H1 (cell line): Measurements from ENCODE around the gene RGS17. TPM values are rescaled to one million over a fixed set of nuclear protein-coding genes. Genes with fewer than 3 reads are reported as not detected.

Experiments used
- CTCF ChIA-PET: fragments of 300-600 bp; sonication (Branson Sonifier 250); formaldehyde crosslinking; loops from one replicate; lab custom pipeline; 2021; ENCODE audit not compliant: partially characterized antibody; lab: Charles Lee
- POLR2A ChIA-PET: fragments of 300-600 bp; sonication (Branson Sonifier 250); formaldehyde crosslinking; loops from one replicate; lab custom pipeline; 2021; ENCODE audit warnings: inconsistent platforms; ENCODE audit not compliant: partially characterized antibody; lab: Charles Lee
- DNase-seq, 2 experiments: peaks; one replicate each; pipeline versions ENCODE4 v3.0.0 to v3.0.0-alpha.2; 2010 to 2022; ENCODE audit warnings: low spot score in 2 of 2, low read depth in 1 of 2, mixed read lengths in 1 of 2
- FAIRE-seq: peaks from 2 replicates; lab custom pipeline; 2011; peaks lifted over from hg19 to GRCh38; lab: Jason Lieb, UNC
- H2AFZ ChIP-seq: 2 replicates; pipeline ENCODE4 v1.8.1; 2012; ENCODE audit warnings: low read length, inconsistent platforms
- H2AK5ac ChIP-seq: 2 replicates; pipeline ENCODE4 v1.6.1; 2013; ENCODE audit warnings: low read depth, low read length
- H2BK120ac ChIP-seq: replicated peaks from 2 replicates; pipeline ENCODE3; 2013; ENCODE audit warnings: low read depth, low read length, inconsistent platforms
- H2BK12ac ChIP-seq: 2 replicates; pipeline ENCODE4 v1.6.1; 2013; ENCODE audit warnings: low read depth, low read length
- H2BK15ac ChIP-seq: 2 replicates; pipeline ENCODE4 v1.6.1; 2013; ENCODE audit warnings: low read length
- H2BK20ac ChIP-seq: 2 replicates; pipeline ENCODE4 v1.6.1; 2013; ENCODE audit warnings: low read length
- H2BK5ac ChIP-seq: 2 replicates; pipeline ENCODE4 v1.6.1; 2013; ENCODE audit warnings: low read depth, low read length
- H3K14ac ChIP-seq: 2 replicates; pipeline ENCODE4 v1.6.1; 2013; ENCODE audit warnings: inconsistent platforms; ENCODE audit not compliant: insufficient read length
- H3K18ac ChIP-seq: 2 replicates; pipeline ENCODE4 v1.6.1; 2013; ENCODE audit warnings: low read length; ENCODE audit errors: extremely low read depth
- H3K23ac ChIP-seq: 2 replicates; pipeline ENCODE4 v1.6.1; 2013; ENCODE audit warnings: inconsistent platforms; ENCODE audit not compliant: insufficient read length
- H3K23me2 ChIP-seq: 2 replicates; pipeline ENCODE4 v1.6.1; 2013; ENCODE audit warnings: low read depth, low read length
- H3K27ac ChIP-seq: 2 replicates; pipeline ENCODE4 v1.6.1; 2011; ENCODE audit warnings: low read depth, low read length, inconsistent platforms
- H3K27me3 ChIP-seq, 4 experiments: replicated peaks in 1 of 4; 1 replicate in 1 of 4; 2 replicates in 3 of 4; pipeline versions ENCODE4 v1.6.1 to v1.8.1; 2011 to 2013; ENCODE audit warnings: low read length in 3 of 4, mild to moderate bottlenecking in 3 of 4, inconsistent platforms in 2 of 4, mixed read lengths in 2 of 4, moderate library complexity in 1 of 4; ENCODE audit not compliant: control insufficient read depth in 3 of 4, insufficient read depth in 3 of 4; ENCODE audit errors: extremely low read depth in 1 of 4
- H3K36me3 ChIP-seq, 4 experiments: 2 replicates each; pipeline versions ENCODE4 v1.6.1 to v1.8.1; 2011 to 2013; ENCODE audit warnings: mild to moderate bottlenecking in 4 of 4, low read length in 3 of 4, moderate library complexity in 2 of 4, control low read depth in 1 of 4, inconsistent platforms in 1 of 4; ENCODE audit not compliant: insufficient read depth in 4 of 4, control insufficient read depth in 2 of 4
- H3K4ac ChIP-seq: replicated peaks from 2 replicates; pipeline ENCODE3; 2013; ENCODE audit warnings: low read length, low read depth, mixed read lengths, inconsistent platforms; ENCODE audit not compliant: insufficient read length
- H3K4me1 ChIP-seq, 4 experiments: replicated peaks in 1 of 4; 1 replicate in 1 of 4; 2 replicates in 3 of 4; pipeline versions ENCODE4 v1.6.1 to v1.8.1; 2011 to 2013; ENCODE audit warnings: low read length in 3 of 4, inconsistent platforms in 2 of 4, mixed read lengths in 1 of 4; ENCODE audit not compliant: insufficient read depth in 4 of 4, control insufficient read depth in 3 of 4
- H3K4me2 ChIP-seq, 2 experiments: 2 replicates each; pipeline versions ENCODE4 v1.6.1 to v1.8.1; 2011 to 2013; ENCODE audit warnings: low read depth in 2 of 2, low read length in 2 of 2, control low read depth in 1 of 2, inconsistent platforms in 1 of 2, mild to moderate bottlenecking in 1 of 2; ENCODE audit not compliant: insufficient read depth in 1 of 2
- H3K4me3 ChIP-seq, 4 experiments: fragments of 200-600, 300-600 bp in 1 of 4; sonication (generic), shearing (Covaris generic), sonication (Bioruptor Twin) in 1 of 4; 2 replicates each; pipeline versions ENCODE4 v1.5.1 to v1.8.1; 2011 to 2016; ENCODE audit warnings: low read length in 4 of 4, low read depth in 3 of 4, control low read depth in 2 of 4, inconsistent platforms in 2 of 4, mild to moderate bottlenecking in 2 of 4, mixed read lengths in 1 of 4, moderate library complexity in 1 of 4; ENCODE audit not compliant: insufficient read depth in 2 of 4; ENCODE audit errors: extremely low read depth in 1 of 4
- H3K56ac ChIP-seq: replicated peaks from 2 replicates; pipeline ENCODE3; 2013; ENCODE audit warnings: low read depth, mild to moderate bottlenecking, mixed read lengths, low read length, inconsistent platforms; ENCODE audit not compliant: insufficient read length
- H3K79me1 ChIP-seq: 2 replicates; pipeline ENCODE4 v1.6.1; 2013; ENCODE audit warnings: low read depth, low read length, control low read depth
- H3K79me2 ChIP-seq, 2 experiments: 2 replicates each; pipeline versions ENCODE4 v1.6.1 to v1.8.1; 2012 to 2013; ENCODE audit warnings: low read length in 2 of 2, mild to moderate bottlenecking in 2 of 2, inconsistent platforms in 1 of 2; ENCODE audit not compliant: insufficient read depth in 2 of 2, control insufficient read depth in 1 of 2
- H3K9ac ChIP-seq, 4 experiments: replicated peaks in 1 of 4; 1 replicate in 1 of 4; 2 replicates in 3 of 4; pipeline versions ENCODE4 v1.6.1 to v1.8.1; 2011 to 2013; ENCODE audit warnings: low read depth in 3 of 4, low read length in 3 of 4, control low read depth in 2 of 4, mild to moderate bottlenecking in 2 of 4, moderate library complexity in 2 of 4, inconsistent platforms in 1 of 4; ENCODE audit errors: extremely low read depth in 1 of 4
- H3K9me3 ChIP-seq, 2 experiments: 2 replicates each; pipeline versions ENCODE4 v1.6.1 to v1.8.1; 2012 to 2013; ENCODE audit warnings: mild to moderate bottlenecking in 2 of 2, moderate library complexity in 2 of 2, control low read depth in 1 of 2, inconsistent platforms in 1 of 2, low read depth in 1 of 2, low read length in 1 of 2, mixed read lengths in 1 of 2; ENCODE audit not compliant: insufficient read depth in 2 of 2
- H4K20me1 ChIP-seq, 2 experiments: replicated peaks in 1 of 2; 2 replicates each; pipeline versions ENCODE3 to v1.8.1; 2011 to 2013; ENCODE audit warnings: inconsistent platforms in 2 of 2, low read length in 2 of 2, mild to moderate bottlenecking in 1 of 2; ENCODE audit not compliant: insufficient read depth in 2 of 2, control insufficient read depth in 1 of 2
- H4K5ac ChIP-seq: 2 replicates; pipeline ENCODE4 v1.6.1; 2013; ENCODE audit warnings: low read length, low read depth, mixed read lengths, inconsistent platforms; ENCODE audit not compliant: insufficient read length
- H4K8ac ChIP-seq: 2 replicates; pipeline ENCODE4 v1.8.0; 2013; ENCODE audit warnings: mild to moderate bottlenecking, moderate library complexity, low read length, inconsistent platforms; ENCODE audit not compliant: insufficient read depth; ENCODE audit errors: extremely low read depth
- H4K91ac ChIP-seq: replicated peaks from 2 replicates; pipeline ENCODE3; 2013; ENCODE audit warnings: low read length, mixed read lengths, inconsistent platforms; ENCODE audit not compliant: insufficient read length
- BRCA1 ChIP-seq: IDR thresholded peaks from 2 replicates; pipeline ENCODE4 v1.6.1; 2012; ENCODE audit warnings: low read depth, low read length, improper control_type of control experiment
- CREB1 ChIP-seq: IDR thresholded peaks from 2 replicates; pipeline ENCODE4 v1.6.1; 2012; ENCODE audit warnings: inconsistent platforms
- PHF8 ChIP-seq: fragments of 200-600 bp; sonication (generic); conservative IDR thresholded peaks from 2 replicates; pipeline ENCODE4 v1.7.1; 2012; ENCODE audit warnings: low read depth, mild to moderate bottlenecking, inconsistent platforms, low read length, moderate library complexity
- POLR2A ChIP-seq, 2 experiments: IDR thresholded peaks; 1 replicate in 1 of 2; 2 replicates in 1 of 2; pipeline ENCODE4 v1.6.1; 2011; ENCODE audit warnings: low read depth in 2 of 2, low read length in 2 of 2, mild to moderate bottlenecking in 2 of 2; ENCODE audit errors: control extremely low read depth in 1 of 2
- RAD21 ChIP-seq, 2 experiments: IDR thresholded peaks in 1 of 2; conservative IDR thresholded peaks in 1 of 2; 2 replicates each; pipeline ENCODE4 v1.6.1; 2011; ENCODE audit warnings: low read depth in 2 of 2, low read length in 2 of 2, improper control_type of control experiment in 1 of 2, inconsistent platforms in 1 of 2, mild to moderate bottlenecking in 1 of 2, moderate library complexity in 1 of 2
- RFX5 ChIP-seq: IDR thresholded peaks from 2 replicates; pipeline ENCODE4 v1.6.1; 2011; ENCODE audit warnings: low read depth, low read length, improper control_type of control experiment, borderline replicate concordance
- SIX5 ChIP-seq: IDR thresholded peaks from 2 replicates; pipeline ENCODE4 v1.6.1; 2011; ENCODE audit warnings: mild to moderate bottlenecking, low read depth, low read length
- SP2 ChIP-seq: IDR thresholded peaks from 2 replicates; pipeline ENCODE4 v1.6.1; 2012; ENCODE audit warnings: mild to moderate bottlenecking, low read length, inconsistent platforms
- SRF ChIP-seq: IDR thresholded peaks from 2 replicates; pipeline ENCODE4 v1.6.1; 2011; ENCODE audit warnings: mild to moderate bottlenecking, low read depth, low read length, moderate library complexity
- SUZ12 ChIP-seq: fragments of 200-600 bp; sonication (generic); IDR thresholded peaks from 2 replicates; pipeline ENCODE4 v1.6.1; 2012; ENCODE audit warnings: mild to moderate bottlenecking, inconsistent platforms, low read length, moderate library complexity, mixed read lengths
- TAF1 ChIP-seq: IDR thresholded peaks from 2 replicates; pipeline ENCODE4 v1.6.1; 2011; ENCODE audit warnings: mild to moderate bottlenecking, low read depth, low read length
- TAF7 ChIP-seq: optimal IDR thresholded peaks from 2 replicates; pipeline ENCODE3; 2011; ENCODE audit warnings: low read depth, mild to moderate bottlenecking, inconsistent platforms, low read length, moderate library complexity, borderline replicate concordance
- WGBS, 2 experiments: shearing (Covaris generic) in 1 of 2; methylation state at CpG; one replicate each; pipeline versions ENCODE4 v1.1.6 to v1.1.7; 2013 to 2015; ENCODE audit warnings: low lambda C conversion rate in 2 of 2, mixed read lengths in 2 of 2, inconsistent platforms in 1 of 2, low coverage in 1 of 2, missing lambda C conversion rate in 1 of 2; ENCODE audit not compliant: insufficient replicate concordance in 2 of 2, insufficient coverage in 1 of 2, insufficient read length in 1 of 2; ENCODE audit errors: extremely low coverage in 1 of 2, missing lambda C conversion rate in 1 of 2; 5-methylcytosine and 5-hydroxymethylcytosine counted together
- polyA plus RNA-seq, 7 experiments: library from polyadenylated mRNA; depleted of rRNA in 3 of 7; stranded (reverse) in 5 of 7; unstranded in 2 of 7; fragments of >200 nt in 5 of 7; fragments of 200-250 nt in 2 of 7; gene quantifications; 1 replicate in 5 of 7; 2 replicates in 1 of 7; 4 replicates in 1 of 7; pipeline versions ENCODE4 v1.2.1 to v1.2.3, GENCODE V29; 2011 to 2013; ENCODE audit warnings: missing spikeins in 2 of 7, mixed read lengths in 2 of 7
- total RNA-seq: library from RNA; stranded (reverse); fragmentation: NEBNext Ultra II Directional; extraction: Animal tissue kit (Norgen Biotek cat#: 25700); gene quantifications from 2 replicates; pipeline ENCODE4 v1.2.1, GENCODE V29; 2021
- TF ChIP-seq, protein P1 (sequence below): IDR thresholded peaks from 2 replicates; pipeline ENCODE4 v1.6.1; 2011; ENCODE audit warnings: low read depth, mild to moderate bottlenecking, low read length; ENCODE audit not compliant: insufficient read depth

RGS17 gene
- total and polyA plus RNA-seq, 2 of the 8 experiments (the other 6 are each of a cell fraction or from before 2014, with no cell fraction given), result 2.0 to 12.2 TPM

DNA sequence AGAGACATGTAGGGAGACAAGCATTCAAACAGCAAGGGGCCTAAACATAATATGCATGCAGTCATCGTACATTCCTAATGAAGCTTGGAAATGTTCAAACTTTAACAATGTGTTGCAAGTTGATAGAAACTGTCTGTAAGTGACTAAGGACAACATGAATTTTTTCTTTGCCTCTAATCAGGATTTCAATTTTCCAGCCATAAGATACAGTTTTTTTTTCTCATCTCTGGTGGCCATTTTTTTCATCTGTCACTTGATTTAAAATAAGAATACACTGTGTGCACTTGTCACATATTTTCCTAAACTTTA is 106.4 kb downstream of the RGS17 start:
- H4K91ac ChIP-seq, result no peak overlapping the region
- TF ChIP-seq SP2, result no peak
- TF ChIP-seq SUZ12, result no peak
- TF ChIP-seq RFX5, result no peak
- no peak for TF ChIP-seq SIX5
- TF ChIP-seq RAD21 (IDR thresholded peaks at IDR 0.05 in 1 of 2, conservative IDR thresholded peaks at IDR 0.05 in 1 of 2; ENCODE audit: low read depth in 2 of 2, low read length in 2 of 2), result no peak
- TF ChIP-seq SRF, result no peak
- no peak for TF ChIP-seq BRCA1
- no peak for TF ChIP-seq PHF8
- no peak for TF ChIP-seq TAF7
- no peak for TF ChIP-seq TAF1
- no peak for TF ChIP-seq POLR2A (IDR thresholded peaks at IDR 0.05; ENCODE audit: control extremely low read depth in 1 of 2, low read depth in 2 of 2, low read length in 2 of 2)
- TF ChIP-seq CREB1, result no peak
- TF ChIP-seq, protein P1, sequence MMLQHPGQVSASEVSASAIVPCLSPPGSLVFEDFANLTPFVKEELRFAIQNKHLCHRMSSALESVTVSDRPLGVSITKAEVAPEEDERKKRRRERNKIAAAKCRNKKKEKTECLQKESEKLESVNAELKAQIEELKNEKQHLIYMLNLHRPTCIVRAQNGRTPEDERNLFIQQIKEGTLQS, result no peak

More for the DNA sequence above, 106.4 kb downstream of the RGS17 start:
- Histone ChIP-seq H4K20me1 (no peaks in the 10 kb centered on the region), H2BK5ac (no peak overlapping the region), H3K14ac (no peak overlapping the region), H3K9me3 (no peaks in the 10 kb centered on the region), H3K27ac (no peak overlapping the region), H2BK12ac (no peak overlapping the region), H3K23ac (no peak overlapping the region), H3K4me1 (no peaks in the 10 kb centered on the region), H2BK20ac (no peak overlapping the region), H3K4me2 (no peak overlapping the region), H3K4ac (no peak overlapping the region), H3K23me2 (no peaks in the 10 kb centered on the region), H4K8ac (no peak overlapping the region), H3K36me3 (no peaks in the 10 kb centered on the region), H2AFZ (no peak overlapping the region), H3K18ac (no peak overlapping the region), H3K56ac (no peak overlapping the region), H3K9ac (no peak overlapping the region), H2AK5ac (no peak overlapping the region), H3K4me3 (no peak overlapping the region), H3K79me1 (no peaks in the 10 kb centered on the region), H3K79me2 (no peaks in the 10 kb centered on the region), H4K5ac (no peak overlapping the region), H3K27me3 (no peaks in the 10 kb centered on the region), H2BK120ac (no peak overlapping the region), H2BK15ac (no peak overlapping the region)
- no peak for FAIRE-seq
- DNase-seq, result no peak
- CTCF ChIA-PET, result interaction anchor here (0.6 to 1.4 kb wide), 11 partner anchors 9 to 802 kb away, joined by 3 to 5 read pairs (median 3); no protein-coding TSS in a partner anchor
- 19% methylated on average over 1 of the region's 1 CpG; no CpG with 5 or more reads in 1 of the 2 experiments for WGBS, 2 experiments
- POLR2A ChIA-PET, result no interaction called here
